GM21367 (cell line): ENCODE results near the gene MAGED2.
"Not testable (repeated sequence)": the region's sequence is repeated elsewhere in the genome, so short reads cannot be mapped to it uniquely, and the experiment has no call there.

ENCODE experiments used
- ATAC-seq: cut with Tn5 transposase; IDR thresholded peaks from one replicate; pipeline ENCODE4 v1.9.1; 2021; ENCODE audit not compliant: unreplicated experiment

The MAGED2 gene

GRCh38 chrX:54807524-54808108 lies at the start of gene MAGED2:
TSS of gene MAGED2 (plus strand) at chrX:54807745. CDS start at chrX:54809332, 1,587 bp downstream.
- ATAC-seq, result no peak

GRCh38 chrX:54758114-54759055 lies 49.2 kb upstream of the MAGED2 start:
- ATAC-seq, result no peak

GRCh38 chrX:54774391-54775094 lies 33.0 kb upstream of the MAGED2 start:
- ATAC-seq, result not testable (repeated sequence)

GRCh38 chrX:54776061-54776460 lies 31.5 kb upstream of the MAGED2 start:
- no peak for ATAC-seq

DNA sequence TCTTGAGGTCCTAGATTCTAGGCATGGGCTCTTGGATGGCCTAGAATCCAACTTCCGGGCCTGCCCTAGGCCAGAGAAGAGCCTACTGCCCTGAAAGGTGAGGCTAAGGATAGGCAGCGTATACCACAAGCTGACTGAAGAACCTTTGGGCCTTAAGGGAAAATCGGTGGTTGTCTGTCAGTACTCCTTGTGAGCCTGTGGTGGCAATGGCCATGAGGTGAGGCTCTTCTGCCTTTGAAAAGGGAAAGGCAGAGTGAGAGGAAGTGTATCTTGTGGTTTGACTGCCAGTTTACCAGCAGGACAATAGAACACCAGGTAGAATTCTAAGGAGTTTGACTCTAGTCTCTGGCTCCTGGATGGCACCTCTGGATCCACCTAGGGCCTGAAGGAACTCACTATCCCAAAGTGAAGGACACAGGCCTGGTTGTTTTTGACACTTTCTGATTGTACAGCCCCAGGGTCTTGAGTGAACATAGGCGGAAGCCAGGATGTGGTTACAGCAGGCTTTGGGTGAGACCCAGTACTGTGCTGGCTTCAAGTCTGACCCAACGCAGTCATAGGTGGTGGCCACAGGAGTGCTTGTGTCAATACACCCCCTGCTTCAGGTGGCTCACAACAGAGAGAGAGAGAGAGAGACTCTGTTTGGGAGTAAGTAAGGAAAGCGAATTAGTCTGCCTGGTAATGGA lies 30.4 kb upstream of the MAGED2 start:
- no peak for ATAC-seq

GRCh38 chrX:54785901-54786300 lies 21.6 kb upstream of the MAGED2 start:
- no peak for ATAC-seq

DNA sequence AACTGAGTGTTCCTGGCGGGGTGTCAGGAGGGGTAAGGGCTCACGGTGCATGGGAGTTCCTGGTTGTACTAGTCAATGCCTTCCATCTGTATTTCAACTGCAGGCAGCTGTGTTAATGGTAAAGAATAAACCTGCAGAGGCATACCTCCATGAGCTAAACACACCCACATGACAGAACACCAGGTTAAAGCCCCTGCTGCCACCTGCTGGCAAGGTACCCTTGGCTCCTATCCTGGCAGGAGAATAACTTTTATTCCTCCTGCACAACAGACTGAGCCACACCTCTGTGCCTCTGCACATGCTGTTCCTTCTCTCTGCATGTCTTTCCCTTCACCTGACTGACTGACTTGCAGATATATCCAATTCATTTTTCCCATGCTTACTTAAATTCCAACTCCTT lies 20.6 kb upstream of the MAGED2 start:
- no peak for ATAC-seq

GRCh38 chrX:54788446-54788845 lies 19.1 kb upstream of the MAGED2 start:
- ATAC-seq, result no peak

DNA sequence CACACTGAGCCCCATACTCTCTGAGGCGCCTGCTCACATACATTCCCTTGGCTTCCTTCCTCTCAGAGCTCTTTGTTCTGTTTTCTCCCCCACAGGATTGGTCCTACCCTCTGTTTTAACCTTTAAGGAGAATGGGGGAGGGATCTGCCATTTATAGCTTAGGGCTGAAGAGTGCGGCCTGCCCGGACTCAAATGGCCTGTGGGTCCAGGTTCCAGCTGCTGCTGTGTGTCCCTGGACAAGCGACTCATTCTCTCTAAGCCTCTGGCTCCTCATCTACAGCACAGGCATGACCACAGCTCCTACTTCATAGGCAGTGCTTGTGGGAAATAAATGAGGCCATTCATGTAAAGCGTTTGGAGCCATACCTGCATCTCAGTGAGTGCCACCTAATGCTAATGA lies 18.1 kb upstream of the MAGED2 start:
- ATAC-seq, result not testable (repeated sequence)

- ATAC-seq, result no peak
Observed at GRCh38 chrX:54794028-54794427, 13.5 kb upstream of the MAGED2 start.

- ATAC-seq, result no peak
Observed at GRCh38 chrX:54794795-54795194, 12.8 kb upstream of the MAGED2 start.

DNA sequence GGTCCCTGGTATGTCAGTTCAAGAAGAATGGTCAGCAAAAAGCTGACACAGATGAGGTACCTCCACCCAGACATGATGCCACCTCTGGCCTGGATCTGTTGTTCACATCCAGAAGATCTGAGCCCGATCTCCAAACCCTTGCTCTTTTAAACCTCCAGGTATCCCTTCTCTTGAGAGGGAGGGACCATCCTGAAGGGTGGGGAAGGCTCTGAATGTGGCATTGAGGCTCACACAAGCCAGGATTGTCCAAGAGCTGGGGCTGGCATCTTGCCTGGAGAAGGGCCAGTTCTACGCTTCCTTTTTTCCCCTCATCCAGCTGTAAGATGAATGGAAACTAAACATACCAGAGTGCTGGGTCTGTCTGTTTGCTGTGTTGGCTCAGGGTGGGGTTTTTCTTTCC lies 9.4 kb upstream of the MAGED2 start, which contains the start of gene ITIH6:
Gene ITIH6, minus strand, starts transcription at position 119 of the 400 bp plus-strand sequence. Its CDS starts 45 bp downstream, at position 74.
- no peak for ATAC-seq

- ATAC-seq, result no peak
Observed at GRCh38 chrX:54799046-54799445, 8.5 kb upstream of the MAGED2 start.

DNA sequence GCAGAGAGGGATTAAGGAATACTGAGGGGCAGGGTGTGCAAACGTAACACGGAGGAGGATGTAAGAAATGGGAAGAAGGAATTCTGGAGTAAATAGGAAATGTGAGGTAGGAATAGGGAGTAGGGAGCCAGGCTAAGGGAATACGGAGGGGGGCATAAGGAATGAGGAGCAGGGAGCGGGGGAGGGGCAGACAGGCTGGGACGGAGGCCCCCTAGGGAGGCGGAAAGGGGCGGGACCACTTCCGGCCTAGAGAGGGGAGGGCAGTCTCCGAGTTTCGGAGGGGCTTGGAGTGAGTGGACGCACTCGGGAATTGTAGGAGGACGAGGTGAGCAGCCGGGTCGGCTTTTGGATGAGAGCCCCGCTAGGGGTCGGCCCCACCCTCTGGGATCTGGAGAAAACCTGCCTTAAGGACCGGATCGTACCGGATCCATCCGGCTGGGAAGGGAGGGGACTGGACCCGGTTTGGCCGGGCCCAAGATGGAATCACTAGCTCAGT lies 612 bp downstream of the MAGED2 start:
- peak; percentile 31 for ATAC-seq

DNA sequence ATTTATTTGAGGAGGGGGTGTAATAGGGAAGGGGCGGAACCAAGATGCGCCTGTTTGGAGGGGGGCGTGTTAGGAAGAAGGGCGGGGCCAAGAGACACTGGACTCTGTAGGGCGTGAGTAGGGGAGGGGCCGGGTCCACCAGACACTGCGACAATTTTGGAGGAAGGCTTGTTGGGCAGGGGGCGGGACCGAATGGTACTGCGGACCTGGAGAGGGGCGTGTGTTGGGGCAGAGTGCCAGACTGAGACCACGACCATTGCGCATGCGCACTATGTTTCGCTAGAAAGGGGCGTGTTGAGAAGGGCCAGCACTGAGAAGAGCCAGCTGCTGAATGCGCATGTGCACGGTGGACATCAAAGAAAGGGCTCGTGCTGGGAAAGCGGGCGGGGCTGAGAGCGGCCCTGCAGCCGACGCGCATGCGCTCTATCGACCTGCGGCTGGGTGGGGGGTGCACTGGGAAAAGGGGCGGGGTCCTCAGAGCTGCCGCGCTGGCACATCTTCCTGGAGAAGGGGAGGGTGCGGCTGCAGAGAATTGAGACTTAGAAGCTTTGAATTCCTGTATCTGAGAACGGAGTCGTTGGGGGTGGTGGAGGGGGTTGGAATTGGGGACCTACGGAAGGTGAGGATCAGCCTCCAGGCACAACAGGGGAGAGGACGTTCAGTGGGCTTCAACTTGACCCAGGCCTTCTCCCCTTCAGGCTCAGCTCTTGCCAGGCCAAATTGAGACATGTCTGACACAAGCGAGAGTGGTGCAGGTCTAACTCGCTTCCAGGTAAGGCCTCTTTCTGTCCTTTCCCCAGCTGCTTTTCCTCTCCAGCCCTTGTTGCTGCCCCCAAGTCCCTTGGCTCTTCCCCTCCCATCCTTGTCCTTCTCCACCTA lies 1.3 kb downstream of the MAGED2 start:
- ATAC-seq, result peak; percentile 86

- no peak for ATAC-seq
Observed at GRCh38 chrX:54810532-54810931, 3.0 kb downstream of the MAGED2 start.

DNA sequence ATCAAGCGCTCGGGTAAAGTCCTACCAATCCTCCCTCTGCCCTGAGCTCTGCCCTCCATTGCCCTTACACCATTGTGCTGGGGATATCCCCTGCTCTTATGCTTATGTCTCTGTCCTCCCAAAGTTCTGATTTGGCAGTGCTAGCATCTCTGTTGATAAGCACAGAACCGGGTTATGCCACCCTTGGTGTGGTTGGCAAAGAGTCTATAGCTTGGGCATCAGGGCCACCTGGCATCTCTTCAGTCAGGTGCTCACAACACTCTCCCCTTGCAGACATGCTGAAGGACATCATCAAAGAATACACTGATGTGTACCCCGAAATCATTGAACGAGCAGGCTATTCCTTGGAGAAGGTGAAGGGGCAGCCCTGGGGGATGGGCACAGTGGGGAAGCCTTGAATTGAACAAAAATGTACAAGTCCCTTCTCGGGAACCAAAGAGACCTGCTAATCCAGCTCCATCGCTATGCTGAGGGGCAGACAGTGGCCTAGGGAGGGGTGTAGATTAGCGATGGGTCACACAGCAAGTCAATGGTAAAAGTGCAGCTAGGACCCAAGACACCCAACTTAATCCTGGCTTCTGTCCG lies 3.8 kb downstream of the MAGED2 start:
- ATAC-seq, result no peak

DNA sequence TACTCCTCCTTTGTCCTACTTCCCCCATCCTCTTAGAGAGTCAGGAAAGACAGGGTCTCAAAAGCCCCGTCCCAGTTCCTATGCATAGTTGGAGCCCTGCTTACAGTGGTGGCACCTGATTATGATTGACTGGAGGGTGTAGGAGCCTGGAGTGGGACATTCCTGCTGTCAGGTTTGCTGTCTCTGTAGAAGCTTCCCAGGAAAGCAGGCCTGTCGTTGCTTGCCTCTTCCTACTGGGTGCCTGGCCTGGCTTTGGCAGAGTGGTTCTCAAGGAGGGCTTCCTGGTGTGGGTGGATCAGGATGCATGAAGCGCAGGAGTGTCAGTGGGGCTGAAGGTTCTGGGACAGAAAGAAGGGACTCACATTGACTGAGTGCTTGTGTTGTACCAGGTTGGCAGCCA lies 4.8 kb downstream of the MAGED2 start:
- no peak for ATAC-seq

DNA sequence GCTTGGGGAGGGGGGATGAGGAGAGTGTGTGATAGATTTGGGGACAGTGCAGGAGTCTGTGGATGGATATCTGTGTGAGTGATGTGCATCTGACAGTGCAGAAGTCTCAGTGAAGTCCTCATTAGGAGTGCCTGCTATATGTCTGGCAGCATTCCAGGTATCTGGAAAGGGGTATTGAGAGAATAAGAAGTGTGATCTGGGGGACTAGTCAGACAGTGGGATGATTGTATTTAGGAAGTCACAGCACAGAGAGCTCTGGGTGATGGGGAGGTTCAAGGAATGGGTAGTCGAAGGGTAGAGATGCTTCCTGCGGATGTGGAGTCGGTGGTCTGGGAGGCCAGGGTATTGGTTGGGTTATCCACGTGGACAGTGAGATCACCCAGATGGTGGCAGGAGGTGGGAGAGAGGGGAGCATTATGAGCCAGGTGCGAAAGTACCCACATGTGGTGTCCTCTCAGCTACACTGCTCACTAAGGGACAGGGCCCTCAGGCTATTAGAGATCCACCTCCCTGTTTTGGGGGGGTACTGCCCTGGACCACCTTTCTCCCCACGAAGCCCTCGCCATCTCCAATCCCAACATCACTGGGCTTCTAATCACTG lies 9.8 kb downstream of the MAGED2 start:
- ATAC-seq, result no peak
